MCF 10A (cell line): ENCODE data around the gene SLC25A20. TPM values are rescaled to one million over a fixed set of nuclear protein-coding genes. Genes with fewer than 3 reads are reported as not detected.

Experiments
- Bru-seq: library from RNA; stranded (reverse); fragments of 400-500 nt; gene quantifications from one replicate; lab custom pipeline; 2021; lab: Mats Ljungman, UMichigan
- BruChase-seq, 2 experiments: library from RNA; stranded (reverse); fragments of 400-500 nt; gene quantifications; one replicate each; lab custom pipeline; 2021; lab: Mats Ljungman, UMichigan
- BruUV-seq: library from RNA; stranded (reverse); fragments of 400-500 nt; replicated peaks from 2 replicates; lab custom pipeline; 2021; lab: Mats Ljungman, UMichigan
- CTCF ChIA-PET: fragments of 300-600 bp; sonication (Branson Sonifier 250); formaldehyde crosslinking; extraction: SDS; loops from one replicate; lab custom pipeline; 2021; ENCODE audit warnings: antibody characterized with exemption, inconsistent platforms; lab: Yijun Ruan, JAX
- POLR2A ChIA-PET: fragments of 300-600, 350-650 bp; sonication (Branson Sonifier 250); formaldehyde crosslinking; extraction: SDS; loops from one replicate; lab custom pipeline; 2020; ENCODE audit warnings: antibody characterized with exemption, inconsistent platforms; lab: Yijun Ruan, JAX
- DNase-seq: peaks from one replicate; pipeline ENCODE4 v3.0.0-alpha.2; 2018; ENCODE audit not compliant: unreplicated experiment
- H3K27ac Mint-ChIP-seq: one replicate; pipeline ENCODE4 v1.8.0; 2022; ENCODE audit warnings: mild to moderate bottlenecking, low read depth, mixed read lengths; ENCODE audit not compliant: unreplicated experiment
- H3K27me3 Mint-ChIP-seq: one replicate; pipeline ENCODE4 v1.8.0; 2022; ENCODE audit warnings: mixed read lengths; ENCODE audit not compliant: insufficient read depth, unreplicated experiment
- H3K36me3 Mint-ChIP-seq: one replicate; pipeline ENCODE4 v1.8.0; 2022; ENCODE audit warnings: mild to moderate bottlenecking, moderate library complexity, mixed read lengths; ENCODE audit not compliant: insufficient read depth, unreplicated experiment
- H3K4me1 Mint-ChIP-seq: one replicate; pipeline ENCODE4 v1.8.0; 2022; ENCODE audit warnings: mixed read lengths; ENCODE audit not compliant: insufficient read depth, unreplicated experiment
- H3K4me3 Mint-ChIP-seq: one replicate; pipeline ENCODE4 v1.8.0; 2022; ENCODE audit warnings: mild to moderate bottlenecking, moderate library complexity, mixed read lengths; ENCODE audit not compliant: unreplicated experiment
- H3K9me3 Mint-ChIP-seq: one replicate; pipeline ENCODE4 v1.8.0; 2022; ENCODE audit warnings: mixed read lengths; ENCODE audit not compliant: unreplicated experiment
- CTCF ChIP-seq: fragments of 200-600 bp; IDR thresholded peaks from one replicate; pipeline ENCODE4 v1.8.0; 2022; ENCODE audit warnings: antibody characterized with exemption, mild to moderate bottlenecking; ENCODE audit not compliant: unreplicated experiment
- intact Hi-C: fragments of 100-400 bp; cut with micrococcal nuclease; formaldehyde crosslinking; loops from 2 replicates; pipeline ENCODE4 v1.14.1; 2022
- long read RNA-seq: library from polyadenylated mRNA; stranded (forward); transcript quantifications from one replicate; pipeline ENCODE4 v2.0.0, GENCODE V29; 2022
- total RNA-seq: library from RNA; stranded (reverse); gene quantifications from 2 replicates; pipeline ENCODE4 v1.2.3, GENCODE V29; 2022

SLC25A20 gene
- 9.2 and 11.5 TPM in 2 replicates for total RNA-seq
- Bru-seq, nascent RNA = percentile 40 among the genes with signal in this experiment
- percentile 48 among the genes with signal in this experiment for BruChase-seq, experiment 1, labeled RNA remaining after a 6-hour chase
- percentile 41 among the genes with signal in this experiment for BruChase-seq, experiment 2, labeled RNA remaining after a 2-hour chase
- long read RNA-seq, transcript SLC25A20-201 (9 exons, 1,879 nt) = major isoform, 35 of 44 reads
- long read RNA-seq, partial matches to known transcripts = 1 of 44 reads
- long read RNA-seq, other reads (novel, unspliced or antisense) = 8 of 44 reads

GRCh38 chr3:48898383-48899234 lies at the start of gene SLC25A20:
Gene SLC25A20, minus strand, starts transcription at chr3:48898882. Its CDS starts 88 bp downstream, at chr3:48898794.
- H3K27ac Mint-ChIP-seq = peak within 1 kb of the TSS; percentile 90
- peaks cover 20% of the 10 kb centered on the region for H3K4me1 Mint-ChIP-seq
- CTCF ChIA-PET = interaction anchor here (0.6 kb wide), 2 partner anchors 89 to 725 kb away, joined by 3 to 4 read pairs; no protein-coding TSS in a partner anchor
- intact Hi-C loops = loop anchor here (1.0 kb wide), 1 partner anchor 51 kb away; the partner anchor contains the start of gene PRKAR2A
- POLR2A ChIA-PET = interaction anchor here (0.6 to 4.1 kb wide), 13 partner anchors 9 to 770 kb away, joined by 3 to 32 read pairs (median 3); partner anchors contain the start of genes ARIH2, DAG1, IP6K2 and PRKAR2A
- no peaks in the 10 kb centered on the region for H3K9me3 Mint-ChIP-seq
- no TSS peak for BruUV-seq
- TF ChIP-seq CTCF = no peak
- H3K27me3 Mint-ChIP-seq = no peaks in the 10 kb centered on the region
- peak; percentile 91 for DNase-seq
- H3K36me3 Mint-ChIP-seq = no peaks in the 10 kb centered on the region
- peak within 1 kb of the TSS; percentile 90 for H3K4me3 Mint-ChIP-seq

- H3K4me3 Mint-ChIP-seq = no peak overlapping the region
- no TSS peak for BruUV-seq
- DNase-seq = no peak
- H3K4me1 Mint-ChIP-seq = peaks cover 11% of the 10 kb centered on the region
- peaks cover 34% of the 10 kb centered on the region for H3K36me3 Mint-ChIP-seq
- H3K27ac Mint-ChIP-seq = peak overlapping the region; percentile 14
- POLR2A ChIA-PET = no interaction called here
- no peaks in the 10 kb centered on the region for H3K27me3 Mint-ChIP-seq
- H3K9me3 Mint-ChIP-seq = no peaks in the 10 kb centered on the region
- TF ChIP-seq CTCF = no peak
- intact Hi-C loops = no loop called here
- CTCF ChIA-PET = no interaction called here
Observed at GRCh38 chr3:48945891-48946549, 47.3 kb upstream of the SLC25A20 start.

GRCh38 chr3:48945432-48945831 lies 46.8 kb upstream of the SLC25A20 start:
- Mint-ChIP-seq H3K9me3 (no peaks in the 10 kb centered on the region), H3K36me3 (peaks cover 36% of the 10 kb centered on the region), H3K4me1 (peaks cover 11% of the 10 kb centered on the region), H3K27me3 (no peaks in the 10 kb centered on the region), H3K27ac (no peak overlapping the region), H3K4me3 (no peak overlapping the region)
- ChIA-PET POLR2A (interaction anchor here (0.7 kb wide), 2 partner anchors 16 to 22 kb away, joined by 3 read pairs; no protein-coding TSS in a partner anchor), CTCF (no interaction called here)
- intact Hi-C loops = no loop called here
- TF ChIP-seq CTCF = no peak
- DNase-seq = no peak
- no TSS peak for BruUV-seq
